Right renal pelvis (tissue), 4 donors: ENCODE measurements around the gene NRF1. TPM values are rescaled to one million over a fixed set of nuclear protein-coding genes. Genes with fewer than 3 reads are reported as not detected.

Experiments
- DNase-seq, 4 donors: peaks; one replicate each; pipeline ENCODE4 v3.0.0-alpha.2; 2013; ENCODE audit warnings: low read depth in 4 of 4, low spot score in 3 of 4, missing footprints in 1 of 4
- polyA plus RNA-seq, 4 donors: library from polyadenylated mRNA; unstranded; fragments of 120-200 nt; gene quantifications; one replicate each; pipeline ENCODE4 v1.2.1, GENCODE V29; 2013; ENCODE audit not compliant: insufficient read length in 4 of 4

NRF1 gene
- polyA plus RNA-seq, 4 donors: 19.2 to 23.0 (median 22.0) TPM

GRCh38 chr7:129724796-129725195, 113.3 kb downstream of the NRF1 start:
- no peak for DNase-seq

GRCh38 chr7:129728875-129729467, 117.5 kb downstream of the NRF1 start:
- DNase-seq: no peak

- DNase-seq: no peak
Measured at GRCh38 chr7:129729511-129729910, 118.0 kb downstream of the NRF1 start.

- DNase-seq: no peak
Measured at GRCh38 chr7:129730159-129730558, 118.6 kb downstream of the NRF1 start.

- DNase-seq: no peak
Measured at GRCh38 chr7:129734400-129734799, 122.9 kb downstream of the NRF1 start.

GRCh38 chr7:129739427-129739826, 127.9 kb downstream of the NRF1 start:
- DNase-seq: peak in 1 of 4 donors; percentile 25

GRCh38 chr7:129740574-129741410, 129.3 kb downstream of the NRF1 start:
- DNase-seq: no peak

GRCh38 chr7:129741743-129742213, 130.3 kb downstream of the NRF1 start:
- peak in 1 of 4 donors; percentile 13 for DNase-seq

- DNase-seq: no peak
Measured at GRCh38 chr7:129742256-129742655, 130.7 kb downstream of the NRF1 start.

GRCh38 chr7:129746857-129747529, 135.5 kb downstream of the NRF1 start:
- no peak for DNase-seq

- DNase-seq: no peak
Measured at GRCh38 chr7:129748356-129749109, 137.0 kb downstream of the NRF1 start.

GRCh38 chr7:129750091-129750490, 138.6 kb downstream of the NRF1 start:
- DNase-seq: no peak

GRCh38 chr7:129750501-129750900, 139.0 kb downstream of the NRF1 start:
- DNase-seq: no peak

GRCh38 chr7:129751916-129752315, 140.4 kb downstream of the NRF1 start:
- no peak for DNase-seq

- no peak for DNase-seq
Measured at GRCh38 chr7:129752760-129753159, 141.2 kb downstream of the NRF1 start.

- DNase-seq: no peak
Measured at GRCh38 chr7:129754406-129754805, 142.9 kb downstream of the NRF1 start.

- no peak for DNase-seq
Measured at GRCh38 chr7:129757991-129758390, 146.5 kb downstream of the NRF1 start.

- no peak for DNase-seq
Measured at GRCh38 chr7:129762387-129762969, 151.0 kb downstream of the NRF1 start.

GRCh38 chr7:129764247-129765084, 152.9 kb downstream of the NRF1 start:
- no peak for DNase-seq
